Measurements from ENCODE around the gene GCNT2.
"Not testable (repeated sequence)": the region's sequence is repeated elsewhere in the genome, so short reads cannot be mapped to it uniquely, and the experiment has no call there.

GCNT2 gene

DNA sequence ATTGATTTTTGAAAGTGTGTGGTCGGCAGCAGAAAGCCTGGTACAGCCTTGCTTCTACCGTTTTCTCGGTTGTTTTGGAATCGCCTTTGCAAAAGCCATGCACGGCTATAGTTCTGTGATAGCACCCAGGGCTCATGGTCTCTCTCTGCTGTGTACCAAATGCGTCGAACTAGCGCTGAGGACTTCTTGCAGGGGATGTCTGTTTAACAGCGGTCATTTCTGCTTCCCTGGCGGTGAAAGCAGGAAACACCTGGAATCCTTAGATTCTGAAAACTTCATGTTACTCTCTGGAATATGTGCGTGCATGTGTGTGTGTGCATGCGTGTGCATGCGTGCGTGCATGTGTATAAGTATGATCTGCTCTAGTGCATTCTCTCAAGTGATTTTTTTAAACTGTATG lies 26.1 kb upstream of the GCNT2 start:
- DNase-seq, result no peak
- H3K4me3 Mint-ChIP-seq, result no peak overlapping the region
- no peaks in the 10 kb centered on the region for H3K36me3 Mint-ChIP-seq
- CTCF ChIA-PET, result no interaction called here
- no peak overlapping the region for H3K27ac Mint-ChIP-seq
- no peaks in the 10 kb centered on the region for H3K4me1 Mint-ChIP-seq
- H3K27me3 Mint-ChIP-seq, result peaks cover 27% of the 10 kb centered on the region
- H3K9me3 Mint-ChIP-seq, result peaks cover 2% of the 10 kb centered on the region

DNA sequence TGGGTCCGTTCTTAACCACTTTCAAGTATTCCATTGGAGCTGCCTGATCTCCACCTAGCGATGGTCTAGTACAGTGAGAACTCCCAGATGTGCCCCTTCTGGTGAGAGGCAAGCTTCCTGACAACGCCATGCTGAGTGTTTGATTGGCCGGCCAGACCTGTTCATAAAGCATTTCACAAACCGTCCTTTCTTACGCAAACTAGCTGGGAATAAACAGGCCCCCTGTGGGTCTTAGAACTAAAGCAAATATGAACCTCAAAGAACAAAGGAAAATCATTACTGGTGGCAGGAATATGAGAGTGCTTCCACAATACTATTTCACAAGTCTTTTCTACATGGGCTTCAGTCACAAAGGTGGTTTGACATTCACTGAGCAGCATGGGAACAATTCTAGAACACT lies 15.6 kb upstream of the GCNT2 start:
- Mint-ChIP-seq H3K36me3 (no peaks in the 10 kb centered on the region), H3K4me3 (no peak overlapping the region), H3K27ac (no peak overlapping the region), H3K27me3 (peaks cover 14% of the 10 kb centered on the region), H3K4me1 (peaks cover under 1% of the 10 kb centered on the region), H3K9me3 (no peaks in the 10 kb centered on the region)
- CTCF ChIA-PET, result interaction anchor here (1.3 kb wide), 1 partner anchor 297 kb away, joined by 3 read pairs; no protein-coding TSS in a partner anchor
- no peak for DNase-seq

DNA sequence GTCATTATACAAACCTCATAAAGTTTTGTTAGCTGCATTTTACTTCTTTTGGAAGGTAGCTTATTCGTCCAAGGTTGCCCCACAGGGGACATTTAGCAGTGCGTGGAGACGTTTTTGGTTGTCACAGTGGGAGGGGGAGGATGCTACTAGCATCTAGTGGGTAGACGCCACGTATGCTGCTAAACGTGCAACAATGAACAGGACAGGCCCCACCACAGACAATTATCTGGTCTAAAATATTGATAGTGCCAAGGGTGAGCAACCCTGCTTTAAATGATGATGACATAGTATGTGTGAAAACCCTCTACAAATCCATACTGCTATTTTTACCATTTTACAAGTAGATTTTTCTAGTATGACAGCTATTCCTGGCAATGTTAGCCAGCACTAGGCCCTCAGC lies 13.9 kb upstream of the GCNT2 start:
- CTCF ChIA-PET, result interaction anchor here (0.6 to 1.2 kb wide), 2 partner anchors 23 to 29 kb away, joined by 3 to 4 read pairs; no protein-coding TSS in a partner anchor
- no peaks in the 10 kb centered on the region for H3K36me3 Mint-ChIP-seq
- no peak for DNase-seq
- H3K27ac Mint-ChIP-seq, result no peak overlapping the region
- no peaks in the 10 kb centered on the region for H3K9me3 Mint-ChIP-seq
- peaks cover 3% of the 10 kb centered on the region for H3K4me1 Mint-ChIP-seq
- H3K27me3 Mint-ChIP-seq, result peaks cover 16% of the 10 kb centered on the region
- H3K4me3 Mint-ChIP-seq, result no peak overlapping the region

DNA sequence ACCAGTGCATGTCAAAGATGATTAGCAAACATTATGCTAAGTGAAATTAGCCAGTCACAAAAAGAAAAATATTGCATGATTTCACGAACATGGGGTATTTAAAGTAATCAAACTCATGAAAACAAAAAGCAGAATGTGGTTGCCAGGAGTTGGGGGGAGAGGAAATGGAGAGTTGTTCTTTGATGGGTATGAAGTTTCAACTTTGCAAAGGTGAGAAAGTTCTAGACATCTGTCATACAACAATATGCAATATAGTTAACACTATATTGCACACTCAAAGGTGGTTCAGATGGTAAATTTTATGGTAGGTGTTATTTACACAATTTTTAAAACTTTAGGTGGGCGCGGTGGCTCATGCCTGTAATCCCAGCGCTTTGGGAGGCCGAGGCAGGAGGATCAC lies 13.4 kb upstream of the GCNT2 start:
- no peak for DNase-seq
- Mint-ChIP-seq H3K27ac (no peak overlapping the region), H3K27me3 (peaks cover 16% of the 10 kb centered on the region), H3K9me3 (no peaks in the 10 kb centered on the region), H3K4me3 (no peak overlapping the region), H3K4me1 (peaks cover 3% of the 10 kb centered on the region), H3K36me3 (no peaks in the 10 kb centered on the region)
- CTCF ChIA-PET, result interaction anchor here (1.2 to 1.3 kb wide), 2 partner anchors 26 to 29 kb away, joined by 3 read pairs; no protein-coding TSS in a partner anchor

DNA sequence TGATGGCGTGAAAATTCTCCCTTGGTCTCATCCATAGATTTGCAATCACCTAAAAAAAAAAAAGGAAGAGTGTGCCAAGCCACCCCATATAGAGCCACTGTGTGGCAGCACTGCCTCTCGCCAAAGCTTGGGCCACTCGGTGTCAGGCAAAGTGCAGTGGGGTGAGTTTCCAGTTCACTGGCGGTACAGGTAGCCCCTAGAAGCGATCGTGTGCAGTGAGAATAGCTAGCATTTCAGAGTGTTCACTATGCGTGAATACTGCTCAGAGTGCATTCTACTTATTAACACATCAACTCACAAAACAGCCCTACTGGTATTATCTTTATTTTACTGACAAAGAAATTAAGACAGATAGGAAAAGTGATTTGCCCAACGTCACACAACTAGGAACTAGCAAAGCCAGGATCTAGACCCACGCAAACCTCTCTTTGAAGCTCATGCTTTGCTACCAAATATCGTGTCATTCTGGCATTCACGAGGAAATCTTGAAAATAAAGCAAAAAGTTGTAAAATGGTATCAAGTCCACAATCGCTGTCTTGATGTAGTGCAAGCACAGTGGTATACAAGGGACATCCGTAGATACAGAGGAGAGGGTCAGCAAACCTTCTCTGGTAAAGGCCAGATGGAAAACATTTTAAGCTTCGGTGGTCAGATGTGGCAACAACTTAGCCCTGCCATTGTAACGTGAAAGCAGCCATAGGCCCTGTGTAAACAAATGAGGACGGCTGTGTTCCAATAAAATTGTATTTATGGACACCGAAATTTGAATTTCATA lies 10.4 kb upstream of the GCNT2 start:
- peak; percentile 70 for DNase-seq
- H3K4me3 Mint-ChIP-seq, result no peak overlapping the region
- H3K36me3 Mint-ChIP-seq, result no peaks in the 10 kb centered on the region
- H3K4me1 Mint-ChIP-seq, result peaks cover 3% of the 10 kb centered on the region
- H3K9me3 Mint-ChIP-seq, result no peaks in the 10 kb centered on the region
- peaks cover 20% of the 10 kb centered on the region for H3K27me3 Mint-ChIP-seq
- no peak overlapping the region for H3K27ac Mint-ChIP-seq
- CTCF ChIA-PET, result interaction anchor here (0.6 to 3.8 kb wide), 16 partner anchors 12 to 316 kb away, joined by 3 to 43 read pairs (median 4); partner anchors contain the start of genes C6orf52, PAK1IP1 and TMEM14B

DNA sequence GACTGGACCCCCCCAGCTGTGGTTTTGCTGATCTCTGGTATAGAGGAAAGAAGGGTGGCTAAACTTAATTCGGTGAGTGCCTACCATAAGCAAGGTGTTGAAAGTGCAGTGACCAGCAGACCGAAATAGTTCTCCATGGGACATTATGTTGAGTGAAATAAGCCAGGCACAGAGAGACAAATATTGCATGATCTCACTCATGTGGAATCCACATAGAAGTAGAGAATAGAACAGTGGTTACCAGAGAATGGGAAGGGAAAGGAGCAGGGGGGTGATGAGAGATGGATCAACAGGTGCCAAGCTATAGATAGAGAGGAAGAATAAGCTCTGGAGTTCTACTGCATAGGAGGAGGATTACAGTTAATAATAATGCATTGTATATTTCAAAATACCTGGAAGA lies 9.7 kb upstream of the GCNT2 start:
- H3K27ac Mint-ChIP-seq, result no peak overlapping the region
- H3K9me3 Mint-ChIP-seq, result no peaks in the 10 kb centered on the region
- peaks cover 3% of the 10 kb centered on the region for H3K4me1 Mint-ChIP-seq
- H3K36me3 Mint-ChIP-seq, result no peaks in the 10 kb centered on the region
- CTCF ChIA-PET, result interaction anchor here (1.0 to 3.8 kb wide), 10 partner anchors 11 to 290 kb away, joined by 3 to 43 read pairs (median 8); partner anchors contain the start of genes C6orf52, PAK1IP1 and TMEM14B
- DNase-seq, result no peak
- no peak overlapping the region for H3K4me3 Mint-ChIP-seq
- H3K27me3 Mint-ChIP-seq, result peaks cover 20% of the 10 kb centered on the region

DNA sequence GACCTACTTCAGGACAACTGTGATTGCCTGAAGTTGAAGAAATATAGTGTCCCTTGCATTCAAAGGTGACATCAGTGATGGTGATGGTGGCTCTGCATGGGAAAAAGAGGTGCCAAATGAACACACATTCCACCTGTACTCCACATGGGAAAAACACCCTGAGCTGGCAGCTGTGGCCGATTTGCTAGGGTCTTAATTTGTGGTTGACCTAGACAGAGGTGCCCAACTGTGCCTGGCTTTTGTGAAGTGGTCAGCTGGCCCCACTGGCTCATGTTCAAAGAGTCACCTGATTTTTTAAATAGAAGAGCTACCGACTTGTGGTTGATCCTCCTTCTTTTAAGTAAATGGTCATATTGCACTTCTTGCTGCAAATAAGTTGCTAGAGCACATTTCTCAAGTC lies 7.6 kb upstream of the GCNT2 start:
- Mint-ChIP-seq H3K4me3 (no peak overlapping the region), H3K9me3 (no peaks in the 10 kb centered on the region), H3K27me3 (peaks cover 16% of the 10 kb centered on the region), H3K4me1 (peaks cover 3% of the 10 kb centered on the region), H3K27ac (no peak overlapping the region), H3K36me3 (no peaks in the 10 kb centered on the region)
- CTCF ChIA-PET, result interaction anchor here (1.1 to 3.8 kb wide), 2 partner anchors 237 to 288 kb away, joined by 3 to 43 read pairs; no protein-coding TSS in a partner anchor
- DNase-seq, result no peak

DNA sequence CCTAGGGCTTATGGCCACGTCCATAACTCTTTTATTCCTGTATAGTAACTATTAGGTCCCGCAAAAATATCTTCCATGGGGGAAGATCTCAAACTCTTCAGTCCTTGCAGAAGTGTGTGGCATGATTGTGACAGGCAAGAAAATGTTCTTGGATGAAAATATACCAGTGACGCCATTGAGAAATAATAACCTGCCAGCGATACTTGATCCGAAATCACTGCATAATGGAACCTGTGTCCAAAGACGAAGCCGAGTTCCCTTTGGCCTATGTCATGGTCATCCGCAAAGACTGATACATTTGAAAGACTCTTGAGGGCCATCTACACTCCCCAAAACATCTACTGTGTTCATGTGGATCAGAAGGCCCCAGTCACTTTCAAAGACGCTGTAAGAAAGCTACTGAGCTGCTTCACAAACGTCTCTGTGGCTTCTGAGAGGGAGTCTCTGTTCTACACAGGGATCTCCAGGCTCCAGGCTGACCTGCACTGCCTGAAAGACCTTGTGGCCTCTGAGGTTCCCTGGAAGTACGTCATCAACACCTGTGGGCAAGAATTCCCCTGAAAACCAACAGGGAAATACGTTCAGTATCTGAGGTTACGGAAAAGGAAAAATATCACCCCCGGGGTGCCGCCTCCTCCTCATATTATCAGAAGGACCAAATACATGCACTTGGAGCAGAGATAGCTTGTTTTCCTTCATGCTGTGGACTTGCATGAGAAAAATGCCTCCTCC lies 6.9 kb upstream of the GCNT2 start:
- no peak for DNase-seq
- Mint-ChIP-seq H3K9me3 (no peaks in the 10 kb centered on the region), H3K27ac (no peak overlapping the region), H3K27me3 (peaks cover 16% of the 10 kb centered on the region), H3K4me3 (no peak overlapping the region), H3K36me3 (no peaks in the 10 kb centered on the region), H3K4me1 (peaks cover 3% of the 10 kb centered on the region)
- CTCF ChIA-PET, result interaction anchor here (1.1 kb wide), 1 partner anchor 236 kb away, joined by 3 read pairs; no protein-coding TSS in a partner anchor

DNA sequence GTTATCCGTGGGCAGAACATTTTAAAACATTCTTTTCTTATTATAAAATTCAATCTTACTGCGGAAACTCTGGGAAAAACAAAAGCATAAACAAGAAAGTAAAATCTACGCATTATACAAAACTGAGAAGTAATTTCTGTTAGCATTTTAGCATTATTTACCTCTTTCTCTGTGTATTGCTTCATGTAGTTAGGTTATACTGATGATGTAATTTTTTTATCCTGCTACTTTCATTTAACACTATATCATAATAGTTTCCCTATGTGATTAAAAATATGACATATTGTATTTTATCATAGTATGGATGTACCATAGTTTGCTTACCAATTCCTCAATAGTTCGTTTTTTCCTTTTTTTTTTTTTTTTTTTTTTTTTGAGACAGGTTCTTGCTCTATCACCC lies 4.2 kb upstream of the GCNT2 start:
- no peaks in the 10 kb centered on the region for H3K4me1 Mint-ChIP-seq
- H3K4me3 Mint-ChIP-seq, result no peak overlapping the region
- no peak overlapping the region for H3K27ac Mint-ChIP-seq
- CTCF ChIA-PET, result no interaction called here
- no peaks in the 10 kb centered on the region for H3K36me3 Mint-ChIP-seq
- H3K9me3 Mint-ChIP-seq, result no peaks in the 10 kb centered on the region
- no peak for DNase-seq
- H3K27me3 Mint-ChIP-seq, result peaks cover 4% of the 10 kb centered on the region

DNA sequence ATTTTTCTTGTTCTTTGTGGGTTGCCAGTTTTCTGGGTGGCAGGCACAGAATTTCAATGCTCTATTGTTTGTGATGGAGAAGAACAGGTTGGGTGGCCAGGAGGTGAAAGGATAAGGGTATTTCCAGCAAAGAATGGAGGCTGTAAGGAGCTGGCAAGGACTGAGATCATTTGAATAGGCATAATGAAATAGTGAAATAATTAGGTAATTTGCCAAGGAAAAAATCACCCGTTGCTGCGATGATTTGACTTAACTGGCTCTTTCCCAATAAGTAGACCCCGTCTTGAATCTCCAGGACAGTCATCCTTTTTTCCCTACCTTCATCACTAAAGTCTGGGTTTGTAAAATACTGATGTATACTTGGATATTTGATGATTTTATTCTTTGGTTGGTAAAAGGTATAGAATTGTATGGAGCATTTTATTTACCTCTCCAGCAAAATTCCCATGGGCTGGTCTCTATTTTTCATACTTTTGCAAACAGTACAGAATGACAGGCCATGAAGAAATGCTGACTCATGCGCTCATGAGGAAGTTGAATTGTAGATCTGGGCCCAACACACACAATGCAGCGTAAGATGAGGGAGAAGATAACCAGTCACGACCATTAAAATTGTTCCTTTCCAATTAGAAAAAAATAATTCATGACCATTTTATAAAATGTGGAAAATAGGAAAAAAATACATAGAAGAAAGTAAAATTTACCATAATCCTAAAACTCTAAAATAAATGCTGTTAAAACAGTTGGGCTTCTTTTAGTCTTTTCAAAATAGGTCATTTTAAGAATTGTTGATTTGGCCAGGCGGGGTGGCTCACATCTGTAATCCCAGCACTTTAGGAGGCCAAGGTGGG lies 2.4 kb upstream of the GCNT2 start:
- no peak for DNase-seq
- CTCF ChIA-PET, result no interaction called here
- H3K36me3 Mint-ChIP-seq, result no peaks in the 10 kb centered on the region
- no peak overlapping the region for H3K4me3 Mint-ChIP-seq
- H3K4me1 Mint-ChIP-seq, result no peaks in the 10 kb centered on the region
- no peak overlapping the region for H3K27ac Mint-ChIP-seq
- no peaks in the 10 kb centered on the region for H3K9me3 Mint-ChIP-seq
- H3K27me3 Mint-ChIP-seq, result peaks cover 10% of the 10 kb centered on the region

DNA sequence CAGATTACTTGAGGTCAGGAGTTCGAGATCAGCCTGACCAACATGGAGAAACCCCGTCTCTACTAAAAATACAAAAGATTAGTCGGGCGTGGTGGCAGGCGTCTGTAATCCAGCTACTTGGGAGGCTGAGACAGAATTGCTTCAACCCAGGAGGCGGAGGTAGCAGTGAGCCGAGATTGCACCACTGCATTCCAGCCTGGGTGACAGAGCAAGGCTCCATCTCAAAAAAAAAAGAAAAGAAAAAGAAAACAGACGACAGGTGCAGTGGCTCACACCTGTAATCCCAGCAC lies 1.8 kb upstream of the GCNT2 start:
- H3K27ac Mint-ChIP-seq, H3K27me3 Mint-ChIP-seq, H3K4me1 Mint-ChIP-seq: not testable (repeated sequence)

DNA sequence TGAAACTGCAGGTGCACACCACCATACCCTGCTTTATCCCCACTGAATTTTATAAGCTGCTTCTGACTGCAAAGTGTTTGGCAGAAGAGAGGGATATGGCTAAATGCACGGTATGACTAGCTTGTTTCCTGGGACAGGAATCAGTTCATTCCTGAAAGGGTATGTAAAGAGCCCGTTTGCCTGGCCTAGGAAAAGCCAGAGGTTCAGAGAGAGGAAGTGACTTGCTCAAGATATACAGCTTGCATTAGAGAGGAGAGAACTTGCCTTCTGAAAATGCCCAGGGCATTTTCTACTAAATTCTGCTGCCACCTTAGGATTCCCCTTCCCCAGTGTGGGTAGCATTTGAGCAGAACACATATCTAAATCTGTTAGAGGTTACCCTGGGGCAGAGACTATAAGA lies 683 bp upstream of the GCNT2 start:
- no peak for DNase-seq
- Mint-ChIP-seq H3K36me3 (no peaks in the 10 kb centered on the region), H3K27ac (no peak overlapping the region), H3K4me3 (no peak overlapping the region), H3K4me1 (peaks cover 2% of the 10 kb centered on the region), H3K27me3 (peaks cover 11% of the 10 kb centered on the region), H3K9me3 (no peaks in the 10 kb centered on the region)
- CTCF ChIA-PET, result interaction anchor here (0.7 kb wide), 1 partner anchor 59 kb away, joined by 3 read pairs; no protein-coding TSS in a partner anchor

More for the DNA sequence above, 1.8 kb upstream of the GCNT2 start:
- H3K4me3 Mint-ChIP-seq, H3K36me3 Mint-ChIP-seq, H3K9me3 Mint-ChIP-seq, DNase-seq, CTCF ChIA-PET: not testable (repeated sequence)

DNA sequence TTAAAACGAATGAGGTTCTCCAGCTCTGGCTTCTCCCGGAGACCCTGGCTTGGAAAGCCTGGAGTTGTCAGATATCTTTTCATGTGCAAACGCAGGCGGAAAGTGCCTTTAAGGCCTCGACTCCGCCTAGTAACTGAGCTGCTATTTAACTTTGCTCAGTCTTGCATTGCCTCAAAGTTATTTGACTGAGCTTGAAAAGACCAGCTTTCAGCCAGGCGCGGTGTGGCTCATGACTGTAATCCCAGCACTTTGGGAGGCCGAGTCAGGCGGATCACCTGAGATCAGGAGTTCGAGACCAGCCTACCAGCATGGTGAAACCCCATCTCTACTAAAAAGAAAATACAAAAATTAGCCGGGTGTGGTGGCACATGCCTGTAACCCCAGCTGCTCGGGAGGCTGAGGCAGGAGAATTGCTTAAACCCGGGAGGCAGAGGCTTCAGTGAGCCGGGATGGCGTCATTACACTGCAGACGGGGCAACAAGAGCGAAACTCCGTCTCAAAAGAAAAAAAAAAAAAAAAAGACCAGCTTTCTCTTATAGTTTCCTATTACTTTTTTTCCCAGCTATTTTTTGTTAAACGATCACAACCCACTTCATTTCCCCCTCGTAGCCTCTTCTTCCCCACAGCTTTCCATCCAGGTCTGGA lies 1.9 kb downstream of the GCNT2 start:
- H3K36me3 Mint-ChIP-seq, result no peaks in the 10 kb centered on the region
- no peak for DNase-seq
- CTCF ChIA-PET, result interaction anchor here (1.3 to 1.7 kb wide), 2 partner anchors 12 to 45 kb away, joined by 4 to 11 read pairs; no protein-coding TSS in a partner anchor
- H3K4me3 Mint-ChIP-seq, result no peak overlapping the region
- no peak overlapping the region for H3K27ac Mint-ChIP-seq
- peaks cover 5% of the 10 kb centered on the region for H3K4me1 Mint-ChIP-seq
- H3K9me3 Mint-ChIP-seq, result no peaks in the 10 kb centered on the region
- H3K27me3 Mint-ChIP-seq, result peaks cover 11% of the 10 kb centered on the region
